ENCODE data around the gene TPRX2. TPM values are rescaled to one million over a fixed set of nuclear protein-coding genes. Genes with fewer than 3 reads are reported as not detected.
"Not testable (repeated sequence)": the region's sequence is repeated elsewhere in the genome, so short reads cannot be mapped to it uniquely, and the experiment has no call there.

Gene TPRX2
- total RNA-seq, 1 donor from 2014 or later, result not detected

DNA sequence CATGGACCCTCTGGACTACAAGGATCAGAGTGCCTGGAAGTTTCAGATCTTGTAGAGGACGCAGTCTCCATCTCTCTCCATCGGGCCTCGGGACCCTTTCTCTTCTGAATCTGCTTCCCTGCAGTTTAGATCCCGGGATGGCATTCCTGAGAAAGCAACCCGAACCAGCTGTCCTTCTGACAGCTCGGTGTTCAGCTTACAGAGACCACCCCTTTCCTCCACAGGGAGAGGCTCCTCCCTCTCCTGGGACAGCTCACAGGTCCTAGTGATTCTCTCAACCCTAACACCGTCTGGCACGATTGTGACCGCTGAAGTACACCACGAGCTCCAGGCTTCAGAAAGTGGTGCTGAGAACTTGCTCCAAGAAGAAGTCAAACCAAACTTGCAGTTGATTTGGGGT, 19.1 kb upstream of the TPRX2 start:
- Mint-ChIP-seq H3K4me1 (ENCODE audit: low read depth) (no peaks in the 10 kb centered on the region), H3K27me3 (ENCODE audit: low read depth) (no peaks in the 10 kb centered on the region), H3K9me3 (no peaks in the 10 kb centered on the region), H3K27ac (no peak overlapping the region), H3K36me3 (ENCODE audit: low read depth) (no peaks in the 10 kb centered on the region), H3K4me3 (ENCODE audit: low read depth) (no peak overlapping the region)
- no peak for DNase-seq (ENCODE audit: low spot score)
- intact Hi-C loops (cut with micrococcal nuclease), result no loop called here

DNA sequence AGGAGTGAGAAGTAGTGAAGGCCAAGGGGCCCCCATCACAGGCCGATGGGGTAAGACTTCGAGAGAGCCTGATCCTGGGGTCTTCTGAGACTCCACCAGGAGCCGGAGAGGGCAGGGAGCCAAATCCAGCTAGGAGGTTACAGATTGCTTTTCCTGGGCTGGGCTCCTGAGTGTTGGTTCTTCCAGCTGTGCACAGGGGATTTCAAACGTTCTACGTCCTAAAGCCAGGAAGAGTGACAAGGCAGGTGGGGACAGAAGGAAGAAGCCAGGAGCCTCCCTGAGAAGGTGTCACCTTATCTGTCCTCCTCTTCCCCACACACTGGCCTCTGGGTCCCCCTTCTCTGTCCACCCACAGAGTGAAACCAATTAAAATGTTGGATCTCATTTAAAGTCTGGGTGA, 16.1 kb upstream of the TPRX2 start:
- H3K27ac Mint-ChIP-seq, result no peak overlapping the region
- H3K9me3 Mint-ChIP-seq, result no peaks in the 10 kb centered on the region
- no peak overlapping the region for H3K4me3 Mint-ChIP-seq (ENCODE audit: low read depth)
- intact Hi-C loops (cut with micrococcal nuclease), result no loop called here
- no peaks in the 10 kb centered on the region for H3K27me3 Mint-ChIP-seq (ENCODE audit: low read depth)
- DNase-seq (ENCODE audit: low spot score), result no peak
- no peaks in the 10 kb centered on the region for H3K36me3 Mint-ChIP-seq (ENCODE audit: low read depth)
- H3K4me1 Mint-ChIP-seq (ENCODE audit: low read depth), result no peaks in the 10 kb centered on the region

DNA sequence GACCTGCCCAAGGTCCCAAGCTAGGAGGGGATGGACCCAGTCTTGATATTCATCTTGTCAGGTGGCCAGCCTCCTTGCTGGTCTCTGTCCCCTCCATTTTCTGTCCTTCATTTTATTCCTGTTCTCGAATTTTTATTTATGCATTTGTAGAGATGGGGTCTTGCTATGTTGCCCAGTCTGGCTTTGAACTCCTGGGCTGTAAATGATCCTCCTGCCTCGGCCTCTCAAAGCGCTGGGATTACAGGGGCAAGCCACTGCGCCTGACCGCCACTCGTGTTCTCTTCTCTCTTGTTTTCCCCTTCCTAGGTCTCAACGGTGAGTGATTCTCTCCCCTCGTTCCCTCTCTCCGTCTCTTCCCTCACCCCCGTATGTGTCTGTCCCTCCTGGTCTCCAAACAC, 10.6 kb upstream of the TPRX2 start:
- no peaks in the 10 kb centered on the region for H3K9me3 Mint-ChIP-seq
- peaks cover 24% of the 10 kb centered on the region for H3K27me3 Mint-ChIP-seq (ENCODE audit: low read depth)
- no peak overlapping the region for H3K27ac Mint-ChIP-seq
- H3K36me3 Mint-ChIP-seq (ENCODE audit: low read depth), result no peaks in the 10 kb centered on the region
- H3K4me1 Mint-ChIP-seq (ENCODE audit: low read depth), result peaks cover 2% of the 10 kb centered on the region
- intact Hi-C loops (cut with micrococcal nuclease), result no loop called here
- no peak for DNase-seq (ENCODE audit: low spot score)
- H3K4me3 Mint-ChIP-seq (ENCODE audit: low read depth), result no peak overlapping the region

DNA sequence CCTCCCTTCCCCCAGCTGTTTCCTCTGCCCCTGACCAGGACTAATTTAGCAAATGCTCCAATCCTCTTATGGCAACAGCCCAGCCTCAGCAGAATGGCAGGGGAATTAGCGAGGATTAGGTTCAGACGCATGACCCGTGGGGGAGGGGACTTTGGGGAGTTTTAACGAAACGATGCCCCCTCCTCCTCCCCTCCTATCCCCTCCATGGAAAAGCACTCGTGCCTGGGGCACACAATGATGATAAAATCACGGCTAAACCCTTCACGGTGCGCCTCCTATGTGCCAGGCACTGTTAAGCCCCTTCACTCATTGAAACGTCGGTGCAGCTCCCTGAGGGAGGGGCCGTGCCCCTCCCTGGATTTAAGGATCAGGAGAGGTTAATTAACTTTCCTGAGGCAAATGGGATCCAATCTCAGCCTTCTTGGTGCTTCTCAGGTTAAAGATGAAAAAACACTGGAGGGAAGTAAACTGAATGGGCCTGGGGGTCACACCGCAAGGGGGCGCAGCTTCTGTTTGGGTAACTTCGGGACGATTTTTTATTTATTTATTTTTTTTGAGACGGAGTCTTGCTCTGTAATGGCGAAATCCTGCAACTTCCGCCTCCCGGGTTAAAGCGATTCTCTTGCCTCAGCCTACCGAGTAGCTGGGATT, 10.1 kb upstream of the TPRX2 start:
- peaks cover 26% of the 10 kb centered on the region for H3K27me3 Mint-ChIP-seq (ENCODE audit: low read depth)
- no peaks in the 10 kb centered on the region for H3K36me3 Mint-ChIP-seq (ENCODE audit: low read depth)
- no peak overlapping the region for H3K27ac Mint-ChIP-seq
- DNase-seq (ENCODE audit: low spot score), result peak; percentile 10
- peaks cover 2% of the 10 kb centered on the region for H3K4me1 Mint-ChIP-seq (ENCODE audit: low read depth)
- H3K9me3 Mint-ChIP-seq, result no peaks in the 10 kb centered on the region
- no peak overlapping the region for H3K4me3 Mint-ChIP-seq (ENCODE audit: low read depth)
- intact Hi-C loops (cut with micrococcal nuclease), result no loop called here

DNA sequence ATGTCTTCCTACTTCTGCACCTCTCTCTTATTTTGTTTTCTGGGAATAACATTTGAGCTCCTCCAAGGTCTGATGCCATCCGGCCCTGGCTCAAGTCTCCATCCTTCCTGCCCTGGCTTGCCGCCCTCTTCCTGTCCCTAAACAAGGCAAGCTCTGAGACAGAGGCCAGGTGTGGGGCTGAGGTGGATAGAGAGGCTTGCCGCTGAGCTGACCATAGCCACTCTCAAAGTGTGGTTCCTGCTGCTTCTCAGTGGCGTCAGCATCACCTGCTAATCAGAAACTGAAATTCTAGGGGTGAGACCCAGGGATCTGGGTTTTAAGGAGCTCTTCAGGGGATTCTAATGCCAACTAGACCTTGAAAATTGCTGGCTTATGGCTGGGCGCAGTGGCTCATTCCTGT, 6.0 kb upstream of the TPRX2 start:
- intact Hi-C loops (cut with micrococcal nuclease), result no loop called here
- Mint-ChIP-seq H3K9me3 (no peaks in the 10 kb centered on the region), H3K27ac (no peak overlapping the region)

DNA sequence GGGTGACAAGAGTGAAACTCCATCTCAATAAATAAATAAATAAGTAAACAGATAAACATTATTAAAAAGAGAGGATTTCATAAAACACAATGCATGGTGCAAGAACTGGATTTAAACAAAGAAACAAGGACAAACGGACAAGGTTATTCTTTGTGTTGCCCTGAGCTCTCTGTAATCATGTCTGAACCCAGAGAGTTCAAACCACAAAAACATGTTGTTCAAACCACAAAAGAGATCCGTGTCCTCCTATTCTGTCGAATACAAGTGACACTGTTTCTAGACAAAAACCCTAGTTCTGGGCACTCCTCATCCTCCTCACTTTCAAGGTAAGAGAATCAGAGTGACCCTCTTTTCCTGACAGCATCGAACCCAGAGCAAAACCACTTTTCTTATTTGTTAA, 4.6 kb upstream of the TPRX2 start:
- Mint-ChIP-seq H3K27ac (no peak overlapping the region), H3K9me3 (no peaks in the 10 kb centered on the region), H3K4me3 (ENCODE audit: low read depth) (no peak overlapping the region), H3K27me3 (ENCODE audit: low read depth) (peaks cover 19% of the 10 kb centered on the region), H3K36me3 (ENCODE audit: low read depth) (no peaks in the 10 kb centered on the region), H3K4me1 (ENCODE audit: low read depth) (peaks cover 3% of the 10 kb centered on the region)
- intact Hi-C loops (cut with micrococcal nuclease), result no loop called here
- no peak for DNase-seq (ENCODE audit: low spot score)

More for the DNA sequence above, 6.0 kb upstream of the TPRX2 start:
- Mint-ChIP-seq H3K36me3 (ENCODE audit: low read depth) (no peaks in the 10 kb centered on the region), H3K4me3 (ENCODE audit: low read depth) (no peak overlapping the region), H3K27me3 (ENCODE audit: low read depth) (peaks cover 28% of the 10 kb centered on the region), H3K4me1 (ENCODE audit: low read depth) (peaks cover 5% of the 10 kb centered on the region)
- no peak for DNase-seq (ENCODE audit: low spot score)

DNA sequence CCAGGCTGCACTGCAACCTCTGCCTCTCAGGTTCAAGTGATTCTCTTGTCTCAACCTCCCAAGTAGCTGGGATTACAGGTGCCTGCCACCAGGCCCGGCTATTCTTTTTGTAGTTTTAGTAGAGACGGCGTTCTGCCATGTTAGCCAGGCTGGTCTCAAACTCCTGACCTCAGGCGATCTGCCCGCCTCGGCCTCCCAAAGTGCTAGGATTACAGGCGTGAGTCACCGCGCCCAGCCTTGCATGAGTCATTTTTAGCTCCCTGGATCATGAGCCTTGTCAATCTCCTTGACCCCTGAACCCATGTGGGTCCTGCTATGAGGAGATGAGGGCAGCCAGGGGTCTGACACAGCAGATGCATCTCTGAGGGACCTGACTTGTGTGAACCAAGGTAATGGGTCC, 804 bp upstream of the TPRX2 start:
- DNase-seq (ENCODE audit: low spot score); H3K27ac Mint-ChIP-seq; H3K36me3 Mint-ChIP-seq (ENCODE audit: low read depth); H3K27me3 Mint-ChIP-seq (ENCODE audit: low read depth); H3K4me3 Mint-ChIP-seq (ENCODE audit: low read depth); H3K4me1 Mint-ChIP-seq (ENCODE audit: low read depth); intact Hi-C loops (cut with micrococcal nuclease); H3K9me3 Mint-ChIP-seq: not testable (repeated sequence)

DNA sequence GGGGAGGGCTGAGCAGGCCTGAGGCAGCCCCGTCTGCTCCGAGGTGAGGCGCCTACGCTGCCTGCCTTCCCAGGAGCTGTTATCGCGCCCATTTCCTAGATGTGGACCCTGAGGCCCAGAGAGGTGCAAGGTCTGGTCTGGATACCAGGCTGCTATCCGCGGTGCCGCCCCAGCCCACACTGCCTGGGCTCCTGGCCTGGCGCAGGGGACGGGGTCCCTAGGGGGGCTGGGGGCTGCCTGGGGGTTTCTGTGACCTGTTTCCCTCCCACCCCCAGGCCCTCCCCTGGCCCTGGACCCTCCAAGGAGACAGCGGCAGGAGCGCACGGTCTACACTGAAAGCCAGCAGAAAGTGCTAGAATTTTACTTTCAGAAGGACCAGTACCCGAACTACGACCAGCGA, 803 bp downstream of the TPRX2 start:
- H3K27me3 Mint-ChIP-seq (ENCODE audit: low read depth); H3K36me3 Mint-ChIP-seq (ENCODE audit: low read depth); H3K4me3 Mint-ChIP-seq (ENCODE audit: low read depth); DNase-seq (ENCODE audit: low spot score); H3K9me3 Mint-ChIP-seq; H3K4me1 Mint-ChIP-seq (ENCODE audit: low read depth); H3K27ac Mint-ChIP-seq: not testable (repeated sequence)
- intact Hi-C loops (cut with micrococcal nuclease), result loop anchor here (5.0 kb wide), 1 partner anchor 48 kb away; no protein-coding TSS in a partner anchor

DNA sequence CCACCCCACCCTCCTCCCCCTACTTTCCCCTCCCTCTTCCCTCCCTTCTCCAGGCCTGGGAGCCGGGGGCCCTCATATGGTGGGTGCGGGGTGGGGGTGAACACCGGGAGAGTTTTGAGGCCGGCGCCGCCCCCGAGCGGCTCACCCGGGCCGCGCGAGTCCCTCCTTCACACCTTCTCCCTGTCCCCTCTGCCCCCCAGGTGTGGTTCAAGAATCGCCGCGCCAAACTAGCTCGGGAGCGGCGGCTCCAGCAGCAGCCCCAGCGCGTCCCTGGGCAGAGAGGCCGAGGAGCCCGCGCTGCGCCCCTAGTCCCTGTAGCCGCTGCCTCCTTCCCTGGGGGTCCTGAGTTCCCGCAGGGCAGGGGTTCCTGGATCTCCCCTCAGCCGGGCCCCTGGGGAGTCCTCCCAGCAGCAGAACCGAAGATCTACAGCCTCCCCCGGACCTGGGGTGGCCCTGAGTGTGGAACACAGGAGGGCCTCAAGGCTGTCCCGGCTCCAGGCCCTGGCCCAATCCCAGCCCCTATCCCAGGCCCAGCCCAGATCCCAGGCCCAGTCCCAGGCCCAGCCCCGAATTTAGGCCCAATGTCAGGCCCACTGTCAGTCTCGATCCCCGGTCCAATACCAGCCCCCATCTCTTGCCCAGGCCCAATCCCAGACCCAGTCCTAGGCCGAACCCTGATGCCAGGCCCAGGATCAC, 1.7 kb downstream of the TPRX2 start:
- H3K4me3 Mint-ChIP-seq (ENCODE audit: low read depth), result no peak overlapping the region
- no peak overlapping the region for H3K27ac Mint-ChIP-seq
- H3K4me1 Mint-ChIP-seq (ENCODE audit: low read depth), result no peaks in the 10 kb centered on the region
- no peaks in the 10 kb centered on the region for H3K36me3 Mint-ChIP-seq (ENCODE audit: low read depth)
- DNase-seq (ENCODE audit: low spot score), result no peak
- no peaks in the 10 kb centered on the region for H3K27me3 Mint-ChIP-seq (ENCODE audit: low read depth)
- H3K9me3 Mint-ChIP-seq, result no peaks in the 10 kb centered on the region
- intact Hi-C loops (cut with micrococcal nuclease), result loop anchor here (5.0 kb wide), 1 partner anchor 48 kb away; no protein-coding TSS in a partner anchor

DNA sequence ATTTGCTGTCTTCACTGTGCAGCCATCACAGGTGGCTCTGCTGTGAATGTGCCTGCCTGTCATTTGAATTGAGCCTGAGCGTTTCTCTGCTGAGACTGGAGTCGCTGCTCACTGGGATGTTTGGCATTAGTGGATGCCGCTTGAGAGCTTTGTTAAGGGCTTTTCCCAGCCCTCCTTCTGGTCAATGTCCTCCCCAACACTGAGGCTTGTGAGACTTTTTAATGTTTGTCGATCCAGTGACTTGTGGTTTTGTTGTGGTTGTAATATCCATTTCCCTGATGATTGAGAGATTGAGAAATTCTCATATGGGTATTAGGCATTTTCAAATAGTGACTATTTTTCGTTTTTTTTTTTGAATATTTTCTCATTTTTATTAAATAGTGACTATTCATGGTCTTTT, 2.6 kb downstream of the TPRX2 start:
- Mint-ChIP-seq H3K9me3 (no peaks in the 10 kb centered on the region), H3K4me1 (ENCODE audit: low read depth) (no peaks in the 10 kb centered on the region), H3K4me3 (ENCODE audit: low read depth) (no peak overlapping the region), H3K27ac (no peak overlapping the region), H3K27me3 (ENCODE audit: low read depth) (no peaks in the 10 kb centered on the region), H3K36me3 (ENCODE audit: low read depth) (no peaks in the 10 kb centered on the region)
- DNase-seq (ENCODE audit: low spot score), result no peak
- intact Hi-C loops (cut with micrococcal nuclease), result loop anchor here (5.0 kb wide), 1 partner anchor 49 kb away; no protein-coding TSS in a partner anchor

DNA sequence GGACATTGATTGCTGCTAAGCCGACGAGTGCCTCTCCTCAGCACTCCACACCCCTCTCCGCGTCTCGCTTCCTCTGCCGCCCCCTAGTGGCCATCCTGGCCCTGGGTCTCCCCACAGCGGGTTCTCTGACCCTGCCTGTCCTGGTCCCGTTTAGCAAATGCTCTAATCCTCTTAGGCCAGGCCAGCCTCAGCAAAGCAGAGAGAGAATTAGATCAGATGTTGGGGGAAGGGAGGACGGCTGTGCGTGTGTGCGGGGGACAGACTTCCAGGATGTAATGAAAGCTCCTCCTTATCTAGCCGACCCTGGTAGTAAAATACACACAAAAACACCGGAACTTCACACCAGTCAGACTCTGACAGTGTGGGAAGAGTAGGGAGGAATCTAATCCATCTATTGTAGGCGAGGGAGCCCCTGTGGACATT, 4.5 kb downstream of the TPRX2 start:
- H3K27ac Mint-ChIP-seq, result no peak overlapping the region
- intact Hi-C loops (cut with micrococcal nuclease), result loop anchor here (5.0 kb wide), 1 partner anchor 51 kb away; no protein-coding TSS in a partner anchor
- H3K36me3 Mint-ChIP-seq (ENCODE audit: low read depth), result no peaks in the 10 kb centered on the region
- no peaks in the 10 kb centered on the region for H3K4me1 Mint-ChIP-seq (ENCODE audit: low read depth)
- H3K27me3 Mint-ChIP-seq (ENCODE audit: low read depth), result no peaks in the 10 kb centered on the region
- H3K9me3 Mint-ChIP-seq, result no peaks in the 10 kb centered on the region
- peak; percentile 69 for DNase-seq (ENCODE audit: low spot score)
- no peak overlapping the region for H3K4me3 Mint-ChIP-seq (ENCODE audit: low read depth)

DNA sequence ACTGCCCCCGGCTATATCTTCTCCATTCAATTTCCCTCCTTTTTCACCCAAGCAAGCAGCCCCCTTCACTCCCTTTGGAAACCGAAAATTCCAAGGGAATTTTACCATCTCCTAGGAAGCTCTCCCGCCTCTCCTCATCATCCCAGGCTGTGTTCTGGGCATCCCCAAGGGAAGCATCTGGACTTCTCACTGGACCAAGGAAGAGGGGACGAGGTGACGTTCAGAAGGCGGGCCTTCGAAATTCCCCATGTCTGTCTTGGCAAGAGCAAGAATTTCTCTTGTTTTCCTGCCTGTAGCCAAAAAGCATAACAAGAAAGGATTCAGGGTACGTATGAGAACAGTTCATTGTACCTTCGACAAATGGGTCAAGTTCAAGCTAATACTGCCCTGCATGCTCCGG, 6.1 kb downstream of the TPRX2 start:
- no peaks in the 10 kb centered on the region for H3K4me1 Mint-ChIP-seq (ENCODE audit: low read depth)
- no peak overlapping the region for H3K27ac Mint-ChIP-seq
- H3K4me3 Mint-ChIP-seq (ENCODE audit: low read depth), result no peak overlapping the region
- no peaks in the 10 kb centered on the region for H3K9me3 Mint-ChIP-seq
- intact Hi-C loops (cut with micrococcal nuclease), result no loop called here
- no peaks in the 10 kb centered on the region for H3K27me3 Mint-ChIP-seq (ENCODE audit: low read depth)
- no peaks in the 10 kb centered on the region for H3K36me3 Mint-ChIP-seq (ENCODE audit: low read depth)
- DNase-seq (ENCODE audit: low spot score), result no peak

DNA sequence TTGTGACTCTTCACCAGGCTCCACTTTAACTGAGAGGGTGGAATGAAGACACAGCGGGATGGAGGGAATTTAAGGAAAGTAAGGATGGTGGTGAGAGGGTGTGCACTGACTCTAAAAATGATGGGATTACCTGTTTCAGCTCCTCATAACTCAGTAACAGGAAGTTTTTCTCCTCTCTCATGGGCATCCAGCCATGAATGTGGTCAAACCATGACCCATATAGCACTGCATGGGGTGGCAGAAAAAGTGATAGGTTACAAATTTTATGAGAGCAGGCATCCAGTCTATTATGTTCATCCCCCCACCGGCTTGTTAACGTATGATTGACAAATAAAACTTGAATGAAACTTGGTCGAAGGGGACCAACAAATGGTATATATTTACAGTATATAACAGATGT, 19.9 kb downstream of the TPRX2 start:
- Mint-ChIP-seq H3K27ac (no peak overlapping the region), H3K4me1 (ENCODE audit: low read depth) (no peaks in the 10 kb centered on the region), H3K9me3 (peaks cover 4% of the 10 kb centered on the region), H3K4me3 (ENCODE audit: low read depth) (no peak overlapping the region), H3K27me3 (ENCODE audit: low read depth) (no peaks in the 10 kb centered on the region), H3K36me3 (ENCODE audit: low read depth) (no peaks in the 10 kb centered on the region)
- no peak for DNase-seq (ENCODE audit: low spot score)
- intact Hi-C loops (cut with micrococcal nuclease), result no loop called here

Measured in activated T-helper 2 cell treated with anti-CD3 and anti-CD28 coated beads, Interferon-gamma antibody, Interleukin-2, Interleukin-4, amounts not matched to agents 10 μg/mL and 5 μg/mL and 100 μg/mL, durations not matched to agents 14 hours and 24 hours and 36 hours (primary cell).